GM19395 (cell line): ENCODE measurements around the gene PEX14.

Experiments
- ATAC-seq: cut with Tn5 transposase; IDR thresholded peaks from one replicate; pipeline ENCODE4 v1.9.1; 2021; ENCODE audit warnings: mild to moderate bottlenecking, moderate library complexity; ENCODE audit not compliant: unreplicated experiment

The PEX14 gene

GRCh38 chr1:10675813-10676212 is 201.1 kb downstream of the PEX14 start:
- no peak for ATAC-seq

GRCh38 chr1:10676963-10677362 is 202.2 kb downstream of the PEX14 start:
- ATAC-seq = no peak

GRCh38 chr1:10677491-10678391 is 203.0 kb downstream of the PEX14 start:
- no peak for ATAC-seq

GRCh38 chr1:10678402-10678801 is 203.7 kb downstream of the PEX14 start:
- ATAC-seq = no peak

GRCh38 chr1:10678852-10679251 is 204.1 kb downstream of the PEX14 start:
- ATAC-seq = no peak

- no peak for ATAC-seq
Observed at GRCh38 chr1:10679496-10680220, 204.9 kb downstream of the PEX14 start.
